HFF-Myc (cell line): ENCODE data around the gene ABCA2.

ENCODE experiments used
- DNase-seq: peaks from one replicate; pipeline ENCODE4 v3.0.0-alpha.2; 2011; ENCODE audit warnings: low read depth; ENCODE audit errors: extremely low read depth
- H3K4me3 ChIP-seq: replicated peaks from 2 replicates; pipeline ENCODE4 v1.5.1; 2011; ENCODE audit warnings: low read depth, mild to moderate bottlenecking, control low read depth, low read length
- CTCF ChIP-seq: IDR thresholded peaks from 2 replicates; pipeline ENCODE4 v1.5.1; 2012; ENCODE audit warnings: mild to moderate bottlenecking, low read depth, low read length, control low read depth; ENCODE audit errors: missing control alignments

Gene ABCA2

GRCh38 chr9:137017791-137018497 is 10.1 kb downstream of the ABCA2 start:
- no peak overlapping the region for H3K4me3 ChIP-seq
- DNase-seq: no peak
- TF ChIP-seq CTCF: no peak

GRCh38 chr9:137017071-137017470 is 11.0 kb downstream of the ABCA2 start:
- H3K4me3 ChIP-seq: no peak overlapping the region
- no peak for DNase-seq
- no peak for TF ChIP-seq CTCF

GRCh38 chr9:137016436-137016835 is 11.6 kb downstream of the ABCA2 start:
- TF ChIP-seq CTCF: no peak
- no peak for DNase-seq
- no peak overlapping the region for H3K4me3 ChIP-seq

- no peak for DNase-seq
- no peak overlapping the region for H3K4me3 ChIP-seq
- no peak for TF ChIP-seq CTCF
These were observed 12.1 kb downstream of the ABCA2 start for GRCh38 chr9:137015976-137016375.

GRCh38 chr9:137015540-137015930 is 12.5 kb downstream of the ABCA2 start:
- H3K4me3 ChIP-seq: no peak overlapping the region
- TF ChIP-seq CTCF: no peak
- DNase-seq: no peak

GRCh38 chr9:137014776-137015539 is 13.1 kb downstream of the ABCA2 start:
- no peak overlapping the region for H3K4me3 ChIP-seq
- no peak for TF ChIP-seq CTCF
- DNase-seq: no peak
